PC-3 (cell line): ENCODE data around the gene SH3BGRL3. TPM values are rescaled to one million over a fixed set of nuclear protein-coding genes. Genes with fewer than 3 reads are reported as not detected.
A peak's percentile ranks its signal among the peaks of the same experiment; 100 is the strongest.
"Not testable (repeated sequence)": the region's sequence is repeated elsewhere in the genome, so short reads cannot be mapped to it uniquely, and the experiment has no call there.

ENCODE experiments used
- ATAC-seq: fragments of 200-7000 bp; cut with Tn5 transposase; 2 replicates; pipeline ENCODE4 v1.9.1; 2020; ENCODE audit warnings: mild to moderate bottlenecking, moderate library complexity
- BruUV-seq: library from RNA; stranded (reverse); fragments of 400-500 nt; replicated peaks from 2 replicates; lab custom pipeline; 2021; lab: Mats Ljungman, UMichigan
- CTCF ChIA-PET: fragments of 300-600 bp; sonication (Branson Sonifier 250); formaldehyde crosslinking; loops from one replicate; lab custom pipeline; 2022; ENCODE audit warnings: antibody characterized with exemption; lab: Charles Lee
- POLR2A ChIA-PET: fragments of 300-600 bp; sonication (Branson Sonifier 250); formaldehyde crosslinking; loops from one replicate; lab custom pipeline; 2022; ENCODE audit warnings: antibody characterized with exemption; ENCODE audit not compliant: unreplicated experiment; lab: Charles Lee
- DNase-seq: peaks from one replicate; pipeline ENCODE4 v3.0.0-alpha.2; 2015
- H2AFZ ChIP-seq: fragments of 300-600 bp; sonication (generic); 2 replicates; pipeline ENCODE4 v1.6.0; 2016; ENCODE audit warnings: antibody characterized with exemption, low read length
- H3F3A ChIP-seq: fragments of 300-600 bp; sonication (generic); one replicate; pipeline ENCODE4 v1.6.0; 2017; ENCODE audit warnings: antibody characterized with exemption, low read length, control low read depth, mild to moderate bottlenecking; ENCODE audit not compliant: unreplicated experiment
- H3K27ac ChIP-seq: fragments of 300-600 bp; sonication (generic); 2 replicates; pipeline ENCODE4 v1.5.1; 2016; ENCODE audit warnings: mild to moderate bottlenecking, low read length
- H3K27me3 ChIP-seq: fragments of 300-600 bp; sonication (generic); 2 replicates; pipeline ENCODE4 v1.6.1; 2016; ENCODE audit warnings: low read length, mixed read lengths
- H3K36me3 ChIP-seq: fragments of 300-600 bp; sonication (generic); 2 replicates; pipeline ENCODE4 v1.6.1; 2016; ENCODE audit warnings: low read depth, mixed run types, low read length, mixed read lengths
- H3K4me1 ChIP-seq: fragments of 300-600 bp; sonication (generic); 2 replicates; pipeline ENCODE4 v1.5.1; 2016; ENCODE audit warnings: low read length; ENCODE audit not compliant: insufficient read depth
- H3K4me2 ChIP-seq: fragments of 300-600 bp; sonication (generic); 2 replicates; pipeline ENCODE4 v1.6.0; 2016; ENCODE audit warnings: low read length
- H3K4me3 ChIP-seq: fragments of 300-600 bp; sonication (generic); 2 replicates; pipeline ENCODE4 v1.5.1; 2016; ENCODE audit warnings: mild to moderate bottlenecking, low read length, mixed read lengths
- H3K79me2 ChIP-seq: fragments of 300-600 bp; sonication (generic); 2 replicates; pipeline ENCODE4 v1.6.1; 2017; ENCODE audit warnings: low read length, mixed read lengths
- H3K9ac ChIP-seq: fragments of 300-600 bp; sonication (generic); 2 replicates; pipeline ENCODE4 v1.6.0; 2016; ENCODE audit warnings: mild to moderate bottlenecking, low read length
- H3K9me2 ChIP-seq: fragments of 300-600 bp; sonication (generic); replicated peaks from 2 replicates; pipeline ENCODE4 v1.6.1; 2016; ENCODE audit warnings: mixed run types, low read length, mixed read lengths
- H3K9me3 ChIP-seq: fragments of 300-600 bp; sonication (generic); 2 replicates; pipeline ENCODE4 v1.6.1; 2016; ENCODE audit warnings: low read length, mixed read lengths
- H4K20me1 ChIP-seq: fragments of 300-600 bp; sonication (generic); 2 replicates; pipeline ENCODE4 v1.6.1; 2016; ENCODE audit warnings: low read length, mixed read lengths
- EZH2 ChIP-seq: fragments of 300-600 bp; sonication (generic); IDR thresholded peaks from one replicate; pipeline ENCODE4 v1.6.1; 2017; ENCODE audit warnings: antibody characterized with exemption, mild to moderate bottlenecking, low read length; ENCODE audit not compliant: unreplicated experiment
- EZH2phosphoT487 ChIP-seq: fragments of 300-600 bp; sonication (generic); IDR thresholded peaks from 2 replicates; pipeline ENCODE4 v1.6.1; 2018; ENCODE audit warnings: mild to moderate bottlenecking, antibody characterized with exemption, low read length, borderline replicate concordance
- intact Hi-C: fragments of 100-400 bp; cut with micrococcal nuclease; formaldehyde crosslinking; loops from 2 replicates; pipeline ENCODE4 v1.9.0; 2023
- total RNA-seq: library from RNA; depleted of rRNA; stranded (reverse); fragments of >200 nt; gene quantifications from 2 replicates; pipeline ENCODE4 v1.2.3, GENCODE V29; 2014
- TF ChIP-seq, protein P1 (sequence below): fragments of 300-600 bp; sonication (generic); conservative IDR thresholded peaks from 2 replicates; pipeline ENCODE4 v1.5.1; 2017; ENCODE audit warnings: antibody characterized with exemption, low read depth, mild to moderate bottlenecking, low read length

SH3BGRL3 gene
- total RNA-seq, 1 experiment from 2014 or later = 181 TPM

- intact Hi-C loops = loop anchor here (2.0 kb wide), 1 partner anchor 29 kb away; no protein-coding TSS in a partner anchor
- ChIA-PET CTCF (interaction anchor here (0.6 kb wide), 1 partner anchor 97 kb away, joined by 4 read pairs; no protein-coding TSS in a partner anchor), POLR2A (no interaction called here)
- H3K9me3 ChIP-seq = no peaks in the 10 kb centered on the region
- 0 out of 2 replicates have a peak overlapping the region, but pooled peaks have one; percentile 22 for H3K27ac ChIP-seq
- peak overlapping the region; percentile 67 for H3K4me3 ChIP-seq
- BruUV-seq = no TSS peak
- no peaks in the 10 kb centered on the region for H3K27me3 ChIP-seq
- peak overlapping the region; percentile 97 for H2AFZ ChIP-seq
- H3F3A ChIP-seq = no peaks in the 10 kb centered on the region
- H3K9ac ChIP-seq = peak overlapping the region; percentile 85
- peak overlapping the region; percentile 94 for H3K4me2 ChIP-seq
- peaks cover 27% of the 10 kb centered on the region for H3K79me2 ChIP-seq
- no peak for DNase-seq
- H3K9me2 ChIP-seq = no peaks in the 10 kb centered on the region
- ATAC-seq = no peak
- H3K4me1 ChIP-seq = peaks cover 31% of the 10 kb centered on the region
- no peaks in the 10 kb centered on the region for H3K36me3 ChIP-seq
- TF ChIP-seq, protein P1, sequence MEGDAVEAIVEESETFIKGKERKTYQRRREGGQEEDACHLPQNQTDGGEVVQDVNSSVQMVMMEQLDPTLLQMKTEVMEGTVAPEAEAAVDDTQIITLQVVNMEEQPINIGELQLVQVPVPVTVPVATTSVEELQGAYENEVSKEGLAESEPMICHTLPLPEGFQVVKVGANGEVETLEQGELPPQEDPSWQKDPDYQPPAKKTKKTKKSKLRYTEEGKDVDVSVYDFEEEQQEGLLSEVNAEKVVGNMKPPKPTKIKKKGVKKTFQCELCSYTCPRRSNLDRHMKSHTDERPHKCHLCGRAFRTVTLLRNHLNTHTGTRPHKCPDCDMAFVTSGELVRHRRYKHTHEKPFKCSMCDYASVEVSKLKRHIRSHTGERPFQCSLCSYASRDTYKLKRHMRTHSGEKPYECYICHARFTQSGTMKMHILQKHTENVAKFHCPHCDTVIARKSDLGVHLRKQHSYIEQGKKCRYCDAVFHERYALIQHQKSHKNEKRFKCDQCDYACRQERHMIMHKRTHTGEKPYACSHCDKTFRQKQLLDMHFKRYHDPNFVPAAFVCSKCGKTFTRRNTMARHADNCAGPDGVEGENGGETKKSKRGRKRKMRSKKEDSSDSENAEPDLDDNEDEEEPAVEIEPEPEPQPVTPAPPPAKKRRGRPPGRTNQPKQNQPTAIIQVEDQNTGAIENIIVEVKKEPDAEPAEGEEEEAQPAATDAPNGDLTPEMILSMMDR = no peak
- no peak for TF ChIP-seq EZH2phosphoT487
- TF ChIP-seq EZH2 = no peak
- no peaks in the 10 kb centered on the region for H4K20me1 ChIP-seq
Measured at GRCh38 chr1:26307363-26307781, 27.5 kb downstream of the SH3BGRL3 start.

DNA sequence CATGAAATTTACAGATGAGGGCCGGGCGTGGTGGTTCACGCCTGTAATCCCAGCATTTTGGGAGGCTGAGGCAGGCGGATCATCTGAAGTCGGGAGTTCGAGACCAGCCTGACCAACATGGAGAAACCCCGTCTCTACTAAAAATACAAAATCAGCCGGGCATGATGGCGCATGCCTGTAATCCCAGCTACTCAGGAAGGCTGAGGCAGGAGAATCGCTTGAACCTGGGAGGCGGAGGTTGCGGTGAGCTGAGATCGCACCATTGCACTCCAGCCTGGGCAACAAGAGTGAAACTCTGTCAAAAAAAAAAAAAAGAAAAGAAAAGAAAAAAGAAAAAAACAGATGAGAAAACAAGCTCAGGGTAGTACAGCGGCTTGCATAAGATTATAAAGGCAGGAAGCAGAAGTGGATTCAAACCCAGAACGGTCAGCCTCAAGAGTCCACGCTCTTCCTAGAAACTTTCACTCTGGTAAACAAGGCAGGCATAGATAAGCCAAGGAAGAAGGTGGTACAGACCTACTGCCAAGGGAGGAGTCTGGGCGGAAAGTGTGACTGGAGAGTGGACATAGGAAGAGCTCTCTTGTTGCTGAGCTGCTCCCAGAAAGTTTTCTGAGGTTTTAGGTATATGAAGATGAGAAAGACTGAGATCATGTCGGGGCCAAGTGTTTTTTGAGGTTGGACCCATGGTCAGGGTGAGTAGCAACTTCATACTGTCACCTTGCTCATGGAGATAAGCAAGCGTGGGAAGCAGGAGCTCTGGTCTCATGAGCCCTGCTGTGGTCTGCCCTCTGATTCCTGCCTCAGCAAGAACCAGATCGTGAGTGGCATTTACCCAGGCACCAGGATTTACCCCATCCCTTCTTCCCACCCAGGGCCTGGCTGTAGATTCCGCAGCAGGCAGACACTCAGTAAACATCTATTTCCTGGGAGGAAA lies 28.3 kb downstream of the SH3BGRL3 start:
- H3K9me3 ChIP-seq, H3K27me3 ChIP-seq, BruUV-seq, H4K20me1 ChIP-seq, ATAC-seq, H3K27ac ChIP-seq, H3K36me3 ChIP-seq, H3K4me3 ChIP-seq, H3K9me2 ChIP-seq, H3K4me2 ChIP-seq, H3K9ac ChIP-seq, POLR2A ChIA-PET, DNase-seq, H3F3A ChIP-seq: not testable (repeated sequence)
- H3K79me2 ChIP-seq = peaks cover 27% of the 10 kb centered on the region
- 0 out of 2 replicates have a peak overlapping the region, but pooled peaks have one; percentile 7 for H2AFZ ChIP-seq
- intact Hi-C loops = loop anchor here (2.0 kb wide), 1 partner anchor 29 kb away; no protein-coding TSS in a partner anchor
- CTCF ChIA-PET = interaction anchor here (0.6 kb wide), 1 partner anchor 96 kb away, joined by 4 read pairs; no protein-coding TSS in a partner anchor
- peaks cover 22% of the 10 kb centered on the region for H3K4me1 ChIP-seq

- Histone ChIP-seq H3K9me2 (no peaks in the 10 kb centered on the region), H3K9me3 (no peaks in the 10 kb centered on the region), H3K36me3 (no peaks in the 10 kb centered on the region), H3K27ac (no peak overlapping the region), H3K4me2 (no peak overlapping the region), H3K4me1 (no peaks in the 10 kb centered on the region), H3K9ac (no peak overlapping the region), H4K20me1 (no peaks in the 10 kb centered on the region), H3K27me3 (no peaks in the 10 kb centered on the region), H3K4me3 (no peak overlapping the region), H2AFZ (no peak overlapping the region), H3K79me2 (no peaks in the 10 kb centered on the region), H3F3A (no peaks in the 10 kb centered on the region)
- POLR2A ChIA-PET = no interaction called here
- CTCF ChIA-PET = interaction anchor here (0.7 to 1.7 kb wide), 2 partner anchors 30 to 83 kb away, joined by 3 read pairs; no protein-coding TSS in a partner anchor
- DNase-seq = no peak
- intact Hi-C loops = no loop called here
- no TSS peak for BruUV-seq
- no peak for ATAC-seq
- TF ChIP-seq EZH2 (no peak), EZH2phosphoT487 (no peak)
- TF ChIP-seq, protein P1 = no peak
Measured at GRCh38 chr1:26314501-26314900, 34.6 kb downstream of the SH3BGRL3 start.
